Fibroblast of peridontal ligament (primary cell): Measurements from ENCODE around the gene GNB1L.

Experiments used
- DNase-seq: peaks from one replicate; pipeline ENCODE4 v3.0.0-alpha.2; 2010; ENCODE audit errors: extremely low read depth

GNB1L gene

DNA sequence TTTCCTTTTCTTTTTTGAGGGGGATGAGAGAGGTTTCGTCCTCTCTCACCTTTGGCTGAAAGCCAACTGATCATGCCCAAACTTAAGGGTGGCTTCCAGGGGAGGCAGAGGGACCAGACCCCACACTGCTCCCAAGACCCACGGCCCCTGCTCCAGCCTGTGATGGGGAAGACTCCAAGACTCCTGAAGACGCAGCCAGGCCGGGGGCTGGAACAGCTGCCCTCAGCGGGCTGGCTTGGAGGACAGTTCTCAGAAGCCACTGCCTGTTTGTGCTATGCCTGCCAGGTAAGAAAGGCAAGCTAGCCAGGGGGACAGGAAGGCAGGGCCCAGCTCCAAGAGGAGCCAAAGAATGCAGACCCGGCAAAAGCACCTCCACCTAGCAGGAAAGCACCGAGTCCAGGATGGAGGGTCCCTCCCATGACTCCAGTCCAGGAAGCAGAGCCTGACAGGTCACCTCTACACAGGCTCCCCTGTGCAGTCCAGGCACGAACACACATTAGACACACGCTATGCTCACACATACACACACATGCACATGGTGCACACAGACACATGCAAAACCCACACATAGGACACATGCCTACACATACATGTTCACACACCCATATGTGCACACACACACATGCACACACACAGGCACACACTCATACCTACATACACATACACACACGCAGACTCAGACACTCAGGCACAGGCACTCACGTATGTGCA, 31.3 kb downstream of the GNB1L start:
- DNase-seq, result no peak

DNA sequence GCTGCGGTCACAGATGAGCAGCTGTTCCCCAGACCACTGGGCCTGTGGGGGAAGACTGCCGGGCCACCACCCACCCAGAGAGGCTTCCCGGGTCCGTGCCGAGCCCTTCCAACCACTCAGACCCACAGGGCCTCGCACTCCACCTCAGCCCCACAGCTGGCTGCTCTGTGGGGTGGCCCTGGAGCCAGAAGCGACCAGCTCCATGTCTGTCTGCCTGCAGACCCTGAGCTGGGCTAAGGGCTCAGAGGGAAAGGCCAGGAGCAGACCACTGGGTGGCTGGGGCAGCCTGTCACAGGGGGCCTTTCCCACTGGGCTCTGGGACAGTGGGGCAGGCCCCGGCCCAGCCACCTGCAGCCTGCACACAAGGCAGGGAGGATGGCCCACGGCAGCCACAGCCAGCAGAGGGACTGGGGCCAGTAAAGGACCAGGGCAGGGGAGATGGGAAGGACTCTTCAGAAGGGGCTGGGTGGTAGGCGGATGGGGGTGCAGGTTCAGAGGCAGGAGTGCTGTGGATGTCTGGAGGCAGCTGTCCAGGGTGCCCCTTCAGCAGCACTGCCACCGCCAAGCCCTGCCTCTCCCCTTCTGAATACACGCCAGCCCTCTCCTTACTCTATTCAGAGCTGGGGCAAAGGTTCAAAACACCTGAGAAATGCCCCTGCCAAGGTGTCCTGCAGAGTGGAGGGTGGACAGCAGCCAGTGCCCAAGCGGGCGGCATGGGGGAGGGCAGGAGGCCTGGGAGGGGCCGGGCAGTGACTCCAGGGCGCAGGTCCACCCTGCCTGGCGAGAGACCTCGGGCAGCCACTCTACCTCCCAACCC, 32.2 kb downstream of the GNB1L start:
- no peak for DNase-seq

DNA sequence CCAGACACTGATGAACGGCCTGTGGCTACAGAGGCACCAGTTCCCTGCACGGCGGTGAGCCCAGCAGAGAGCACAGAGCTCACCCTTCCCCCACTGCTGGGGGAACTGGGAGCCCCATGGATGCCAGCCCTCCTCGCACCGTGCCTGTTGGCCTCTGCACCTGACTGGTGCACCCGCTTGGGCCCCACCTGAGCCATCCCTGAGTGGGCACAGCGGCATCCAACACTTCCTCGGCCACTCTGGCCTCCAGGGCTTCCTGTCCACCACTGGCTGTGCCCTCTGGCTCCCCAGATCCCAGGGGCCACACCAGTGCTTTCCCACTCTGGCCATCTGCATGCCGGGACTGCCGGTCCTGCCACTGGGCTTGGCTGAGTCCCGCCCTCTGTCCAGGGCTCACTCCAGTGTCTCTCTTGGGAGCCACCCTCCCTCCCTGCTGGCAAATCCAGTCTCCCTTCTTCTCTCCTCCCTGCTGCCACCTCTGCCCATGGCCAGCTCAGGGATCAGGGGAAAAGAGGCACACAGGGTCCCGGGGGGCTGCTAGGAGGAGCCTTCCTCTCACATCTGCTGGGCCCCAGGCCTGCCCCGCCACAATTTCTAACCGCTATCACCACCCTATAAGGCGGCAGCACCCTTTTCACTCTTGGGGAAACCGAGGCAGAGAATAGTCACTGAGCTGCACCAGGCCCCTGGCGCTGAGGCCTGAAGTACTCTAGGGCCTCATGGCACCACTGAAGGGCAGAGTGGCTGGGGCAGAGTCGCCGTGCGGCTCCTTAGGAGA, 33.0 kb downstream of the GNB1L start:
- no peak for DNase-seq

DNA sequence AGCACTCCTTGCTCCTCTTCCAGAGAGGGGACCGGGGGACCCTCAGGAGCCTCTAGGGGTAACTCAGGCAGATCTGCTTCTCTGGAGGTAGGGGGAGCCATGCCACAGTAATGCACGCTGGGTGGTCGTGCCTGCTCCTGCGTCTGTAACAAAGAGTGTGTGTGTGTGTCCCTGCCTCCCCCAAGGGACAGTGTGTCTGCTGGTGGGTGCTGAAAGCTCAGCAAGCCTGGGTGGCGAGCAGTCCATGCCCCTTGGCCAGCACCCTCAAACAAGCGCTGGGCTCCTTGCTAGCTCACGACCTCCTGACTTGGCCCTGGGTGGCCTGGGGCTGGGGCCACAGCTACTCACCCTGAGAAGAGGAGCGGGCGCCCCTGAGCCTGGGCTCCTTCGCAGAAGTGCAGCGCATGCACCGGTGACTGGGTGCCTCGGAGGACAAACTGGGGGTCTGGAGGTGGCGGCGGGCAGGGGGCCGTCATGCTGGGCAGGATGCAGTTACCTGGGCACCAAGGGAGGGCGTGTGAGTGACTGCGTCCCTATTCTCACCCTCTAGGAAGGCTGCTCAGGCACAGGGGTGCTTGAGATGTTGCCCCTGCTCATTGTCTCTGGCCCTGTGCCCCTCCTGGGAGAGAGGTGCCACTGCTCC, 33.7 kb downstream of the GNB1L start:
- no peak for DNase-seq

DNA sequence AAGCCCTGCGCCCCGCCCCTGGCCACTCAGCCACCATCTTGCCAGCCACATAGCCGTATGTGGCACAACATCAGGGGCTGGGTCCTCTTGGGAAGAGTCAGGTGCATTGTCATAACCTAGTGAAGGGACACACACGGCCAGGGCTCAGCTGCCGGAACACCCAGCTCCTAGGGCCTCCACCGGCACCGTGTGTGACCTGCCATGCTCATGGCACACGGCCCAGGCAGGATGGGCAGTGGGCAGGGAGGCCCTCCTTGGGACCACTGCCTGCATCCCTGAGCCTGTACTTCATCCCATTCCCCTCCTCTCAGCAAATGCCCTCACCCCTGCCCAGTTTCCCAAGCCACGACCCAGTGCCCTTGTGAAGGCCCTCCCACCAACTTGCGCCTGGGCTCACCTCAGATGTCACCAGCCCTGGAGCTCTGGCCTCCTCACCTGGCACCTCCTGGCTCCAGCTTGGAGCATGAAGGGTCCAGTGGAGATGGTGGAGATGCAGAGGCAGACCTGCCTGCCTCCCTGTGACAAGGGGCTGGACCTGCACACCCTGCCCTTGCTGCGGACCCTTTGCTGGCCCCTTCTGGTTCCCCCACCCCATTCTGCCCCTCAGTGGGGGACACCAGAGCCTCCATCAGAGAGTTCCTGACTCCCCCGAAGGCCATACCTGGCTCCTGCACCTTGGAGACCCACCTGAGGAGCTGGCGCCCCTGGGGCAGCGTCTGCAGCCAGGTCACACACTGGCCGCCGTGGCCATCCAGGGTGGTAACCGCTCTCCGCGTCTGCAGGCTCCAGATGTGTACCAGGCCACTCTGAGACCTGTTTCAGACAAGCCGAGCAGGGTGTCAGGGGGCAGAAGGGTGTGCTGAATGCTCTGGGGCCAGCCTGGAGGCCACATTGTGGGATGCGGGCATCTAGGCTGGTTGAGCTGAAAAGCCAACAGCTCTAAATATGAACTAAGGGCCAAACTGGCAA, 34.5 kb downstream of the GNB1L start:
- DNase-seq, result no peak

DNA sequence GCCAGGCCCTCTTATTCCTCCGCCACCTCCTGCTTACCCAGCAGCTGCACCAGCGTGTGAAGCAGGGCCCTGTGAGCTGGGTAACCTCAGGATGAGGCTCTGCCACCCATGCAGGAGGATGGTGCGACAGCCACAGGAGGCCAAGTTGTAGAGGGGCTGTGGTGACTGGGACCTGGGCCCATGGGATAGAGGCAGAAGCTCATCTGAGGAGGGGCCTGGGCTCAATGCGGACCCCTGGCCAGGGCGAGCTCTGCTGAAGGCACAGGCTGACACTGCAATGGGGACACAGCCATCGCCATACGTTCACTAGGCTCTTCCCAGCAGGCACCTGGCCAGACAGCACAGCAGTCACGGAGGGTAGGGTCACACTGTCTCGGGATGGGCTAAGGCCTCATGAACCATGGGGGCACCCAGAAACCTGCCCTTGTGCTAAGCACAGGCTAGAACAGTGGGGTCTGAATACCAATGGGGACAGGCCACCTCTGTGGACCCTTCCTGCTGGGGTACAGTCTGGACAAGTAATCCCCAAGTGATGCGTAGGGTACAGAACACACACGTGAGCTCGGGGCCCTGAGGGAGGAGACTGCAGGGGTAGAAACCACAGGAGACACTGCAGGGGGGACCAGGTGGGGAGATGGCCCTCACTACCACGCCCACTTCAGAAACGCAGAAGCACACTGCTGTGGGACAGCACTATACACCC, 35.3 kb downstream of the GNB1L start:
- no peak for DNase-seq

DNA sequence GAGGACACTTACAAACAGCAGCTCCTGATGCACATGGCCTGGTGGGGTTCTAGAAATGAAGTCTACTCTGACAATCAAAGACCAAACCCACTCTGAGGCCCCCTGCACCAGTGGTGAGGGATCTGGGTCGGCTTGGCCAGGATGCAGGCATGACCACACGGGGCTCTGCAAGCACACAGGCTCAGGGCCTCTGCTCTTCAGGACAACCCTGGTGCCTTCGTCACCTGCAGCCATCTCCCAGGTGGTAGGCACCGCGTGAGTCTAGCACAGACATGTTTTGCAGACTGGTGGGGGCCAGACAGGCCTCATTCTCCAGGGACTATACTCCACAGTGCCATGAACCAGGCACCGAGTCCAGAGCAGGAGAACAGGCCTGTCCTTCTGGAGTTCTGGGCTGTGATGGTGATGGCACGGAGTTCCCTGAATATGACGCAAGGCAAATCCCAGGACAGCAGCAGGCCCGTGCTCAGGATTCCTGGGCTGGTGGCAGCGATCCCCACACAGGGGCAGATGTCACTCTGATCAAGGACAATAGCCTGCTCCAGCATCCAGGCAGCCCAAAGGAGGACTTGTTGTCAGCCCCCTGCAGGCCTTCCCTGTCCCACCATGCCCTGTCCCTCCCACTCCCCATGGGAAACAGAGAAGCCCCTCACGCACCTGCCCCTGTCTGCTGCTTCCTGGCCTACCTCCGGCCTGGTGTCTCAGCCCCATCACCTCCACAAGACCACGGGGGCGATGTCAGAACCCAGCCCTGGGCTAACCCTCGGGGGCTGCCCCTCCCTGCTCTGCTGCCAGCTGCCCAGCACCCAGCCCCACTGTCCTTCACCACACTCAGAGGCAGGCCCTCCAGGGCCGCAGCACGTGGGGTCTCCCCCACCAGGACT, 36.1 kb downstream of the GNB1L start:
- no peak for DNase-seq

DNA sequence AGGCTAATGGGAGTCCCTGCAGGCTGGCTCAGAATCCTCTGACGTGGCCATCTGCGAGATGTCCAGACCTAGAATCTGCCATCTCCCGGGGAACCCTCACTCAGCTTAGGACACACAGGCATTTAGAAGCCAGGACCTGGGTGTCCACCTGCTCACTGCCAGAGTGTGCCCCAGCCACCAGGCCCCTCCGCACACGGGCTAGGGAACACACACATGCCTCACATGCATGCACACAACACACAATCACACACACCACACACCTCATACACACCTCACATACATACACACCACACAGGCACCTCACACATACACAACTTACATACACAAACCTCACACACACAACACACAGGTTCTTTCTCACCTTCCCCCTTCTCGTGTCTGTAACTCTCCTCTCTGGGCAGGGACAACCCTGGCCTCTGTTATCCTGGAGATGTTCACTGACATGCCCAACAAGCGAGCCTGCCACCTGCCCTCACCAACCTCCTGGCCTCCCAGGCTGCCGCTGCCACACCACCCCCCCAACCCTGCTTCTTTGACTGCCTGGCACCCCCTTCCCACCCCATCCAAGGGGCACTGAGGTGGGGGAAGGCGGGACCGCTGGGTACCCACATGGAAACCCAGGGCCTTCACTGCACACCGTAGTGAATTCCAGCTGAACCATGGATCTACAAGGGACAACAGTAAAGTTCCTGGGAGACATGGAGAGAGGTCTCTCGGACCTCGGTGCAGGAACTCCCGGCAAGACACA, 38.1 kb downstream of the GNB1L start:
- DNase-seq, result no peak

DNA sequence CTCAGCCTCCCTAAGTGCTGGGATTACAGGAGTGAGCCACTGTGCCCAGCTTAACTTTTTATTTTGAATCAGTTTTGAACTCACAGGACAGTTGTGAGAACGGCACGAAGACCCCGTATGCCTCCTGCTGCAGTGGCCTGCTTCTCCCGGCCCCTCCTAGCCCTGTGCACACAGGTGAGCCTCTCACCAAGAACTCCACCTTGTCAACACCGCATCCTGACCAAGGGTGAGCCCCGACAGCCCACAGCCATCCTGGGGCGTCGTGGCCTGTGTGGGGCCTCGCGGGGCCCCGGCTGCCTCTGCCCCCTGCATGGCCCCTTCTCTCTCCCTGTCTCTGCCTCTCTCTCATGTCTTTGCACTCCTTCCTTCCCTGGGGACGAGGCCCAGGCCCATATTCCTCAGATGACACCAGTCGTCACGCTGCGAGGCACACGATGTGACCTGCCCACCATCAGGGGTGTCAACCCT, 38.8 kb downstream of the GNB1L start:
- no peak for DNase-seq

DNA sequence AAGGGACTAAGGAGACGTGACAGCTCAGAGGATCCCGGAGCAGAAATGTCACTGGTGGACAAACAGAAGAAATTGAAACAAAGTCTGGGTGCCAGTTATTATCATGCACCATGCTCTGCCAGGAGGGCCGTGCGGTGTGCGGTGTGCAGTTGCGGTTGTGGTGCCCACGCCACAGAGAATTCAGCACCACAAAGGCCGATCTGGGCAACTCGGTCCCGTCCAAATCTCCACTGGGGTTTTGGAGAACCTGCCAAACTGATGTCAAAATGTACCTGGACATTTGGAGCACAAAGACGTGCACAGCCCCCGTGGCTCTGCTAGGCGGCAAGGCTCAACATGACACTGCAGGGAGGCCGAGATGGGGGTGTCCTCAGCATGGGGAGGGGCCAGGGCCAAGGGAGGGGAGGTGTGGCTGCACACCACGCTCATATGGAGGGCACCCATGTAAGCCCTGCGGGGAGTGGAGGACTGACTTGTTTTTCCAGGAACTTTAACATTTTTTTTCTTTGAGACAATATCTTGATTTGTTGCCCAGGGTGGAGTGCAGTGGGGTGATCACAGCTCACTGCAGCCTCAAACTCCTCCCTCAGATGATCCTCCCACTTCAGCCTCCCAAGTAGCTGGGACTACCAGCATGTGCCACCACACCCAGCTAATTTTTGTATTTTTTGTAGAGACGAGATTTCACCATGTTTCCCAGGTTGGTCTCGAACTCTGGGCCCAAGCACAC, 39.4 kb downstream of the GNB1L start:
- no peak for DNase-seq

DNA sequence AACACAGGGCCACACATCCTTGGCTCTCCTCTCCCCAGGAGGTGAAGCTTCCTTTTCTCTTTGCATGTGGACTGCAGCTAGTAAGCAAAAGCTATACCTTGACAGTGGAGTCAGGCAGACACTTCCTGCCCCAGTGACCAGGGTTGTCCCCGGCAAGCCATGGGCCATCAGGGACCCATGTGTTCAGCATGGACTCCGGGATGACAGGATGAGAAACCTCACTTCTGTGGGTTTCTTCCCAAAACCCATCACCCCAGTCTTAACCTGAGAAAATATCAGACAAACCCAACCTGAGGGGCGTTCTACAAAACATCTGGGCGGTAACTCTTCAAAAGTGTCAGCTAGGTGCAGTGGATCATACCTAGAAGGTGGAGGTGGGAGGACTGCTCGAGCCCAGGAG, 40.2 kb downstream of the GNB1L start:
- no peak for DNase-seq

DNA sequence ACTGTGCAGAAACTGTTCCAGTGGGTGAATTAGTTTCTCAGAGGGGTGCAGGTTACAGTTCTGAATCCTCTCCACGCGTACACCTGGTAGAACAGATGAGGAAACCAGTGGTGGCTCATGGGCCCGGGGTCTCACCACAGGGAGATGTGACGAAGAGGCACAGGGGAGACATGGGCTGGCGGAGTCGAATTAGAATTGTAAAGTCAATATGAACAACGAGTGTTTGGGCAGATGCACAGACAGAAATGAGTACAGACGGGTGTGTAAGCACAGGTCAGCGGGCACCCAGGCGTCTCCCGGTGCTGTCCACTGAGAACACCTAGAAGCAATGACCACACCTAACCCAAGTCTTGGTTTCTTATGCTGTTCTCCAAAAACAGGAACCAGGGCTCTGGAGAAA, 41.8 kb downstream of the GNB1L start:
- DNase-seq, result no peak

DNA sequence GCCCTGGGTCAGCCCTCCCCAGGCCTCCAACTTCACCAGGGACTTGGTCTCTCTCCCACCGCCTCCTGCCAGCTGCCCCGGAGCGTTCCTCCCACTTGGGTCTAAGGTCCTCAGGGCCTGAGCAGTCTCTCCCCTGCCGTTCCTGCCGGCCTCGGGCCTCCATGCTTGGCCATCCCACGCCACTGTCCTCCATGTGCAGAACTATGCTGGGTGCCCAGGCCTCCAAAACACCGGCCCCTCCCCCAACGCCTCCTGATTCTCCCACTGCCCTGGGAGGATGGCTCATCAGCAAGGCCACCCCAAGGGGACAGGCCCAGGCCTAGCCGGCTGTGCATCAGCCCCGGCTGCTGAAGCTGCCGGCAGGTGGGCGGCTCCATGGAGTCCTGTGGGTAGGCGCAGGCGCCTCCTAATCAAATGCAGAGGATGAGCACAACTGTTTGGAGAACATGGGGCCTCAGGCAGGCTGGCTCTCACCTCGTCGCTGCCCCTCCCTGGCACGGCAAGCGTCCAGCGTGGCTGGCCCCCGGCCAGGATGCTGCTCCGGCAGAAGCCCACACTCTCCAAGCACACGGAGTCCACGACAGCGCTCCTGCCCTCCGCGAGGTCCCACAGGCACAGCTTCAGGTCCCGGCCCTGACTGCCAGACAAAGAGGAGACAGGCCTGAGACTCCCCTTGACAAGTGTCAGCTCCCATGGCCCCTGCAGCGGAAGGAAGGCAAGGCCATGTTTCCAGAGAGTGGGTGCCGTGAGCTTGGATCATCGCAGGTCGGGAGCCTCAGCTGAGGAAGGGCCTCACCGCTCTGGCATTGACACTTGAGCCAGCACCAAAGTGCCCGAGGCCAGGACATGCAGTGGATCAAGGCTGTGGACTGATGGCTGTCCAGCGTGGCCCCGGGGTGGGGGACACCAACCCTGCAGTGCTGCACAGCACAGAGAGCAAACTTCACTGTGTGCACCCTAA, 42.6 kb downstream of the GNB1L start:
- no peak for DNase-seq

DNA sequence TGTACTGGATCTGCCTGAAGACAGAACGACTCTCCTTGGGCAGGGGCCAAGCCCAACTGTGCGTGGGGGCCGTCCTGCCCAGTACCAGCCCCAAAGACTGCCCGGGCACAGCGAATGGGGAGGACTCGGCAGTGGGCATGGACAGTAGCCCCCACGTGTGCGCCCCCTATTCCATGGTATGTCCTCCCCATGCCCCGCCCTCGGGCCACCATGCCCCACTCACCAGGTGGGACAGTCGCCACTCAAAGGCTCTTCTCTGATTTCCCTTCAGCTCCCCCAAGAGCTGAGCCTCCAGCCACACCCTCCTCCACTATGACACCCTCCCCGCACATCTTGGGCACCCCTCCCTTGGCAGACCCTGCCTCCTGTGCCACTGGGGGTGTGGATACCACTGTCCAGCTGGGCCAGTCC, 43.5 kb downstream of the GNB1L start:
- no peak for DNase-seq

DNA sequence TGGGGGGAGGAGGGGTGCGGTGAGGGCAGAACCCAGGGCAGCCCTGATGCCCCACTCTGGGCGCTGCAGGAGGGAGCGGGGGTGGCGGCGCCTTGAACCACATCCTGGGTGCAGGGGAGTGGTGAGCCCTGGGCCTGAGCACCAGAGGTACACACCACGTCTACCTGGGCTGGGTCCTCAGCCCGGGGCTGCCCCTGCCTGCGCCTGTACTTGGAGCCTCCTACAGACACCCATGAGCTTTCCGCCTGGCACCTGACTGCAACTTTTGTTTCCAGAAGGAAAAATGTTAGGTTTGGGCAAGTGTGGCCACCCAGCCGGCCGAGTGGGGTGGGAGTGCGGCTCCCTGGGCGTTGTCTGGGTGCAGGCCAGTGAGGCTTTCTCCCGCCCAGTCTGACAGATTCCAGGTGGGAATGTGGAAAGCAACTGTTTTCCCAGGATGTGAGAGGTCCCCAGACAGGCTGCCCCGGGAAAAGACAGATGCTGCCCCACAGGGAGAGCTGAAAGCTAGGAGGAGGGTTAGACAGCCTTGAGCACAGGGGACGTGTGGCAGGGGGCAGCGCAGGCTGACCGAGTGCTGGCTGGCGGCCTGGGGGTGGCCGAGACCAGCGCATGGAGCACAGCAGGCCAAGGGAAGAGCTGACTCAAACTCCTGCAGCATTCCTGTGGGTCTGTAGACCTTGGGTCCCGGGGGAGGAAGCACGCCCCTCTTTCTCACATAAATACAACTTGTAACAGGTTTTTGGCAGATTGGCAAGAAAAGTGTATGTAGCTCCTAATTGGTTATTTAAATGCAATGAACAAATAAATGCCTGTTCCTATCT, 44.1 kb downstream of the GNB1L start:
- peak; percentile 35 for DNase-seq

DNA sequence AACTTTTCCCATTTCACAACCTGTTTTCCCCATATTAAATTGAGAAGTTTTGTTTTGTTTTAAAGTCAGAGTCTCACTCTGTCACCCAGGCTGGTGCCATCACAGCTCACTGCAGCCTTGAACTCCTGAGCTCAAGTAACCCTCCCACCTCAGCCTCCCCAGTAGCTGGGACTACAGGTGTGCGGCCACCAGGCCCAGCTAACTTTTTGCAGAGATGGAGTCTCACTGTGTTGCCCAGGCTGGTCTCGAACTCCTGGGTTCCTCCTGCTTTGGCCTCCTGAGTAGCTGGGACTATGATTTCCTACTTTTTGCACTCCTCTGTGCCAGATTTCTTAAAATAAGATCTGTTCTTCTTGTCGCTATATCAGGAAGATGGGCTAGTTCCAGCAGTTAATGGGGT, 44.9 kb downstream of the GNB1L start:
- no peak for DNase-seq
